GDM1 (cell line): ENCODE data around the gene SLC39A13.

Experiments
- DNase-seq: peaks from one replicate; lab custom pipeline; 2025; lab: John Stamatoyannopoulos, UW

The SLC39A13 gene

DNA sequence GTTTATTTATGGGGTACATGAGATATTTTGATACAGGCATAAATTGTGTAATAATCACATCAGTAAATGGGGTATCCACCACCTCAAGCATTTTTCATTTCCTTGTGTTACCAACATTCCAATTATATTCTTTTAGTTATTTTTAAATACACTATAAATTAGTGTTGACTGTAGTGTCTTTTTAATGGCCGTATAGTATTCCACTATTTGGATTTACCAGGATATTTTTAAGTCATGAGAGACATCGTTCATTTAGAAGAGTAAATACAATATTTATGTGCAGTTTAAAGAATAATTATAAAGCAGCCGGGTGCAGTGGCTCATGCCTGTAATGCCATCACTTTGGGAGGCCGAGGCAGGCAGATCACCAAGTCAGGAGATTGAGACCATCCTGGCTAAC lies 23.9 kb upstream of the SLC39A13 start:
- no peak for DNase-seq

DNA sequence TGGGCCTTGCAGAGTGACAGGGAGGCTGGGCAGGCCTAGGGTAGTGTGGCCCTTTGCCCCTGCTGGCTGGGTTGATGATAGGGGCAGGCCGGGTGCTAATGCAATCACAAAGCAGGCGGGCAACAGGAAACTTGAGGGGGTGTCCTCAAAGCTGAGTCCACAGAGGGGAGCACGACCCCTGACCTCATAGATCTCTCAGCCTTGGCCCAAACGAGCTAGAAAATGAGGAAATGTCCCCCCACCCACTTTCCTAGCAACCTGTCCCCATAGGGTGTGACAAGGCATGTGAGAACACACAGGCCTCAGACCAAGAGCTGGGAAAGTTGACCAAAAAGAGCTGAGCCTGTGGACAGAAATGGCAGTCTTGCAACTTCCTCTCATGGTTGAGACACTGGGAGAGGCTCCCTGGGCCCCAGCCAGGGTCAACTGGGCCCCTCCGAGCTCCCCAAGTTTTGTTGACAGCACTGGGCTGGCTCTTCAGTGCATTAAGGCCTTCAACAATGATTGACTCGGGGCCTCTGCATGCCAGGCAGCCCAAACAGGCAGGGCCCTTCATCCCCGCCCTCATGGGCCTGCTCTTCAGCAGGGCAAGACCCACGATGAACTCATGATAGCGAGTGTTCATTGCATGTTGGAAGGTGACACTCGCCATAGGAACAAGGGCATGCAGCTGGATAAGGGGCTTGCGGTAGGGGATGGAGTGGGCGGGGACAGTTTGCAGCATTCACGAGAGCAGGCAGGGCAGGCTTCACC lies 20.3 kb upstream of the SLC39A13 start:
- DNase-seq = no peak

DNA sequence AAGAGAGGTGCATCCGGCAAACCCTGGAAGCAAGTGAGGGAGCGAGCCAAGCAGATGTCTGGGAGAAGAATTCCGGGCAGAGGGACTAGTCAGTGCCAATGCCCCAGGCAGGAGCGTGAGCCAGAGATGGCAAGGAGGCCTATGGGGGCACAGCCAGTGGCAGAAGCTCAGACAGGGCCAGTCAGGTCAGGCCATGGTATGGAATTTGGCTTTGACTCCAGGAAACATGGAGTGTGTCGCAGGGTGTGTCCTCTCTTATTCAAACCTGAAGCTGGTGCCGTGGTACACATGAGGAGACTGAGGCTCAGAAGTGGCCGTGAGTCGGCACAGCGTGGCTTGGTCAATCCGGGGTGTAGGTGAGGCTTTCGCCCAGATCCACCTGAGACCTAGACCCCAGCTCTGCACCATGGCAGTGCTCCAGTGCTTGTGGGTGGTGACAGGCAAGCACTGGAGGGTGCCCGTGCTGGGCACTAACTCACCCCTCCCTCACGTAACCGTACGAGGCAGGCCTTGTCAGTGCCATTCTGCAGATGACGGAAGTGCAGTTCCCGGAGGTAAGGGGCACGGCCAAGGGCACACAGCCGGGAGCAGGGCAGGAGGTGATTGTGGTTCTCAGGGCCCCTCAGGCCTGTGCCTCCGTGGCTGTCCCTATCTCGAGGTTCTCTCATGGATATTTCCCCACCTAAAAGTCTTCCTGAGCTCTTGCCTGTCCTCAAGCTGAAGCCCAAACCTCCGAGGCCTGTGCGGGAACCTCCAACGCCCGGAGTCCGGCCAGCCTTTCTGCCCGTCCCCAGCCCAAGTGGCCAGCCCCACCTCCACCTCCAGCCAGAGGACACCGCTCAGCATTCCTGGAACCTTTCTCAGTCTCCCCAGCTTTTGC lies 19.5 kb upstream of the SLC39A13 start:
- no peak for DNase-seq

DNA sequence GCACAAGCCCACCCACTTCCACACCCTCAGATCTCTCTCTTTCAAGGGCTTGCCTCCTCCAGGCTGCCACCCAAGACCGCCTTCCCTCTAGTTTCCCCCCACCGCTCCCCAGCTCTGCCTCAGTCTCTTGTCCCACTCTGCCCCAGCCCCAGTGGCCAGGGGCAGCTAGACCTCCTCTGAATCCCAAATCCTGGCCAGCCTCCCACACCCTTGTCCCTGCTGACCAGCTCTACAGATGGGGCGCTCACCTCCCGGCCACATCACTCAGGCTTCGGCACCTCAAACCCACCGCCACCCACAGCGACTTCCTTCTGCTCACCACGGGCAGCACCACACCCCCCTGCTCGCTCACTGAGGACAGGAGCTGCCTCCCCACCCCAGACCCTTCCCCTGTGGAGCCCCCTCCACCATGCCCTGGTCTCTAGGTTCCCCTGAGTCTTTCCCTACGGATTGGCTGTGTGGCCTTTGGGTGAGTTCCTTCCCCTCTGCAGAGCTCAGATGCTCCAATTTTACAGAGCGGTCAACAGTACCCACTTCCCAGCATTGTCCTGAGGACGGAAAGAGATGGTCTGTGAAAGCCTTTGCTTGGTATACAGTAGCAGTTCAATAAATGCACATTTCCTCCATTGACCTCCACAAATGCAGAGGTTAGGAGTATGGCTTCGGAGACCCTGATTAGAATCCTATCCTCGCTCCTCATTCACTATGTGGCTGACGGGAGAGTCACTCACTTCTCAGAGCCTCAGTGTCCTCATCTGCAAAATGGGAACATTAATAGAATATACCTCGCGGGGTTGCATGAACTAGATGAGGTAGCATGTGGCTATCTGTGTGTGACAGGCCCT lies 18.6 kb upstream of the SLC39A13 start:
- DNase-seq = no peak

- no peak for DNase-seq
Measured at GRCh38 chr11:47390422-47390760, 18.0 kb upstream of the SLC39A13 start.

DNA sequence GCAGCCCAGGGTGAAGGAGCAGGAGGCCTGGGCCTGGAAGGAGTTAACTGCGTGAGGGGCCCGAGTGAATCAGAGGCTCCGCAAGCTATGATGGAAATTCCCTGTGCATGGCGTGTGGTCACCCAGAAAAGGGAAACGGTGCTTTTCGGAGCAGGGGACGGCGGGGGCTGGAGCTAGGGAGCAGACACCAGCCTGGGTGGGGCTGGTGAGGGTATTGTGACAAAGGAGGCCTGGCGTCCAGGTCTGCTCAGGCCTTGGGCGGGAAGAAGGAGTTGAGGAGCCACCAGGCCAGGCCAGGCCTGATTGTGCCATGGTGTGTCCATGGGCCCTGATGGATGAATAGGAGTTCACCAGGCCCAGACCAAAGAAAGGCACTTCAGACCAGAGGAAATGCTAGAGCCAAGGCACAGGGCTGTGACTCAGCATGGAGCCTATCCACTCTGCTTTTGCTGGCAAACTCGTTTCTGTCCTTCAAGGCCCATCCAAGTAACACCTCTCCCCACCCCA lies 17.3 kb upstream of the SLC39A13 start:
- DNase-seq = no peak

DNA sequence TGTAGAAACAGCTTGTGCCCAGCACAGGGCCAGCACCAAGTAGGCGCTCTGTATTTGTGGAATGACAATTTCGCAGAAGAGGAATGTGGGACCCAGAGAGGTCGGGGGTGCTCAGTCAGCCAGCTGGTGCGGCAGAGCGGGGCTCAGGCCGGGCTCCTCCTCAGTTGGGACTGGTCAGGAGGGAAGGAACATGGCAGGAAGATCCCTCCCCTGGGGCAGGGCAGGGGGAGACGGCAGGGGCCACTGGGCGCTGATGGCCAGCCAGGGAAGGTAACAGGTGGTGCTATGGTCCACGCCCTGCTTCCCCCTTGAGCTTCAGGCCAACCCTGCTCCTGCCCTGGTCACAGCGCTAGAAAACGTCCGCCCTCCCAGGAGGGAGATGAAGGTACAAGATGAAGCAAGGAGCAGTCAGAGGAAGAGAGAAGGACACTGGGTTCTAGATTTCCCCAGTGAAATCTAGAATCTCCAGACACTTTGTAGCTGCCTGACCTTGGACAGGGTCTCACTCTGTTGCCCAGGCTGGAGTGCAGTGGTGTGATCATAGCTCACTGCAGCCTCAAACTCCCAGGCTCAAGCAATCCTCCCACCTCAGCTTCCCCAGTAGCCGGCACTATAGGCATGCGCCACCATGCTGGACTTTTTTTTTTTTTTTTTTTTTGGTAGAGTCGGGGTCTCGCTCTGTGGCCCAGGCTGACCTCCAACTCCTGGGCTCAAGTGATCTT lies 16.5 kb upstream of the SLC39A13 start:
- no peak for DNase-seq

DNA sequence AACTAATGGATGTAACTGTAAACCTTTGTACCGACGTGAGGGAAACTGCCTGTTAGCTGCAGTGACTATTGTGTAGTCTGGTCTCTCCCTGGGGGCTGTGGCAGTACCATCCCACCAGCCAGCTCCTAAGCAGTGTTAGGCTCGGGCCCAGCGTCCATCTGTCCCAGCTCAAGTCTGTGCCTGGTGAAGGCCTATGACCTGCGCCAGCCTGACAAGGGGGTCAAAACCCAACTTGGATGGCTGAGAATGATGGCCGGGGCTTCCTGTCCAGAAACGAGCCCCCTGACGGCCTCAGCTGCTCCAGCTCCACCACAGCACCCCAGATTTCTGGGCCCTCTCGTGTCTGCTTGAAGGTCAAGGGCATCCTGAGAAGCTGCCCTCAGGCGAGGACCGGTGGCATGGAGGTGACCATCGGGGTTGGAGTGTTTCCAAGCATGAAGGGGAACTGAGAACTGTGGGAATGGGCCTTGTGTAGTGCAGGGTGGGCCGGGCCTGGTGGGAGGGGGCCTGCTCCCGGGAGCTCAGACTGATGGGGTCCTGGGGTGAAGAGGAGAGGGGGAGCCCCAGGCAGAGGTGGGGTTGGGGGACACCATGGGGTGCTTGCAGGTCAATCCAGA lies 15.7 kb upstream of the SLC39A13 start:
- DNase-seq = no peak

GRCh38 chr11:47393163-47394049 lies 15.0 kb upstream of the SLC39A13 start:
- DNase-seq = peak; percentile 57

DNA sequence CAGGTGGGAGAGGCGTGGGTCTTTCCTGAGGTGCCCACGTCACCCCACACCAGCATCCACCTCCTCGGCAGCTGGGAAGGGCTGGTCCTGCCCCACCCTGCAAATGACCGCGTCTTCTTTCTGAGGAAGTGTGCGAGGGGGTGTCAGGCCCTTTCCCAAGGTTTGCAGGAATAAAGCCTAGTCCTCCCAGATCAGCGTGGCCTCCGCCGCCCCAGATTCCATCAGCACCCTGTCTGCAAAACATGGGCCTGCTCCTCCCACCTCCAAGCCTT lies 14.4 kb upstream of the SLC39A13 start:
- no peak for DNase-seq

GRCh38 chr11:47394322-47395222 lies 13.8 kb upstream of the SLC39A13 start:
- DNase-seq = peak; percentile 83

- peak; percentile 32 for DNase-seq
Measured at GRCh38 chr11:47395223-47396048, 13.0 kb upstream of the SLC39A13 start.

DNA sequence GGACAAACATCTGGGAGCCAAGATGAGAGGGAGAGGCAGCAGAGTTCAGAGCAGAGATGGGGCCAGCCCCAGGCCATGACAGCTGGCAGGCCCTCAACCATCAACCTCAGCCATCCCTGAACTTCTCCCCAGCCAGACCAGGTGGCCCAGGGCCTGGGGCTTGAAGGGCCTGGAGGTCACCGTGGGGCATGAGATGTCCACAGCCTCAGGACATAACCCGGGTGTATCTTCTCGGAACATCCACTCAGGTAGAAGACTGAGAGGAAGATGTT lies 12.4 kb upstream of the SLC39A13 start:
- no peak for DNase-seq

DNA sequence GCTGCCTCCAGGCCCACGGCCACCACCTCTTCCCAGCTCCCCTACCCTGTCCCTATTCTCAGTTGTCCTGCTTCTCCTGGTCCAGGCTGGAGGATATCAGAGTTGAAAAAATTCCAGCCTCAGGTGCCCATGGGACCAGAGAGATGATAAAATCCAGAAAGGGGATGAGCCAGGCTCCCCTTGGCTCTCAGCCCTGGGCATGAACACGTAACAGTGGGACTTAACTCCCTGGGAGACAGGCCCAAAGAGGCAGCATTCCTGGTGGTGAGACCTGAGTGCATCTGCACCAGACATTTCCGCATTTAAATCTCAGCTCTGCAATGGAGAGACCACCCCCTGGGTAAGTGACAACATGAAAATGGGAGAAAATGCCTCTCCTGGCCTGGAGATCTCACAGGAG lies 10.4 kb upstream of the SLC39A13 start:
- DNase-seq = no peak

DNA sequence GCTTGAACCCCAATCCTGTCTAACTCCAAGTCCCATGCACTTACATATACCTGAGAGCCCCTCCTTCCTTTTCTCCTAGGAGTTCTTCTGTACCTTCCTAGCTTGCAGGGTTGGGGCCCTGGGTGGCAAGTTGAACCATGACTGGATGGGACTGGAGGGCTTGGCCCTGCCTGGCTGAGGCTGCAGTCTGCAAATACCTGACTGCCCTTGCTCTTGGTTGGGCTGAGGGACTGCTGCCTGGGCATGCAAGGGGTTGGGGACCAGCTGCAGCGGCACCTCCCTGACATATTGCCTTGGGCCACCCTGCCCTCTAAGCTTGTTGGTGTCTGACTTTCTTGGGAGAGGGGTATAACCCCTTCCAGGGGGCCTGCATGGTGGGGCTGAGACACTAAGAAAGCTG lies 9.8 kb upstream of the SLC39A13 start:
- no peak for DNase-seq

DNA sequence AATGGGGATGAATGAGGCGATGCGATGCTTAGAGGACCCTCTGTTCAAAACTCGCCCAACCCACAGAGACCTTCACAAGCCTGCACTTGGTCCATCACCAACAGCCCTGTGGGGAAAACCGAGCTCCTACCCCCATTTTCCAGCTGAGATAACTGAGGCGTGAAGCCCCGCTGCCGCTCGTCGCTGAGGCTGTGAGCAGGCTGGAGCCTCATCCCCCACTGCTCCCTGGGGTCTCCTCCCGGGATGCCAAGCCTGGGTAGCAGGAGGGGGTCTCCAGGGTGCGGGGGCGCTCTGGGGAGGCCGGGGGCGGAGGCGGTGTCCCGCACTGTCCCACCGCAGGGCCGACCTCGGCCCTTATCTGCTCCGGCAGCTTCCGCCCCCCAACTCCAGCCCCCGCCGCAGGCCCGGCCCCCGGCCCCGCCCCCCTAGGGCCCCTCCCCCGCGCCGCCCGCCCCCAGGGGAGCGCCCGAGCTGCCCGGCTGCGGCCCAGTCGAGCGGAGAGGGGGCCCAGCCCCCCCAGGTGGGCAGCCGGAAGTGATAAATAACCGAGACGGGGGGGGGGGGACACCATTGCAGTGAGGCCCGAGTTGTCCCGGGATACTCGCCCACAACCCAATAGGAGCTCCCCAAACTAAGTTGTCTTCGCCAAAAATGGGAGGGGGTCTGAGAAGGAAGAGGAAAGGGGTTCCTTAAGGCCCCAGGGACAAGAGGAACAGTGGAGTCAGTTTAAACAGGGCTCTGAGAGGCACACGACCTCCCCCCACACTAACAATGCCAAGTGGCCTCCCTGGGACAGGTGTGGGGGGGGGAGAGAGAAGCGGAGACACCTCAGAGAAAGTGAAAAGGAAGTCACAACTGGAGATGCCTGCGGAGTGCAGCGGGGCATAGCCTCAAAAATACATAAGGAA lies 8.3 kb upstream of the SLC39A13 start:
- peak; percentile 59 for DNase-seq

GRCh38 chr11:47400768-47401279 lies 7.6 kb upstream of the SLC39A13 start:
- no peak for DNase-seq
